ENCODE data around the gene SORBS2.

The SORBS2 gene

GRCh38 chr4:185590982-185591381 is 221.0 kb downstream of the SORBS2 start:
- H2BK15ac ChIP-seq (replicated peaks; ENCODE audit: low read depth) = no peak overlapping the region
- no peaks in the 10 kb centered on the region for H3K4me1 ChIP-seq (ENCODE audit: control insufficient read depth, low read depth, low read length)
- H3K36me3 ChIP-seq (ENCODE audit: control insufficient read depth, insufficient read depth, low read length) = no peaks in the 10 kb centered on the region
- H3K23ac ChIP-seq (ENCODE audit: low read length) = no peak overlapping the region
- H2BK120ac ChIP-seq (ENCODE audit: low read depth, low read length) = no peak overlapping the region
- WGBS (ENCODE audit: extremely low coverage, insufficient coverage, low lambda C conversion rate) = no CpG with 5 or more reads among the region's 3 CpGs
- H3K4ac ChIP-seq (ENCODE audit: low read depth, low read length) = no peak overlapping the region
- H3K56ac ChIP-seq (ENCODE audit: low read length) = no peak overlapping the region
- H4K8ac ChIP-seq (ENCODE audit: low read depth, low read length) = no peak overlapping the region
- H3K18ac ChIP-seq (ENCODE audit: low read length) = no peak overlapping the region
- no peak overlapping the region for H3K4me2 ChIP-seq (ENCODE audit: low read length)
- no peaks in the 10 kb centered on the region for H3K27me3 ChIP-seq (ENCODE audit: insufficient read depth, low read length, poor library complexity)
- H3K4me3 ChIP-seq (ENCODE audit: low read length) = no peak overlapping the region
- H4K5ac ChIP-seq (ENCODE audit: low read length) = no peak overlapping the region
- no peak overlapping the region for H2AK5ac ChIP-seq (ENCODE audit: low read length)
- H3K79me2 ChIP-seq (ENCODE audit: control insufficient read depth, insufficient read depth, low read length) = no peaks in the 10 kb centered on the region
- no peak overlapping the region for H2BK5ac ChIP-seq (ENCODE audit: low read length)
- no peak for DNase-seq
- no peak overlapping the region for H3K9ac ChIP-seq (ENCODE audit: low read length)
- no peak overlapping the region for H3K27ac ChIP-seq (ENCODE audit: low read depth, low read length)
- H3K79me1 ChIP-seq (ENCODE audit: low read length) = no peaks in the 10 kb centered on the region

GRCh38 chr4:185589067-185589836 is 222.7 kb downstream of the SORBS2 start:
- Histone ChIP-seq H4K5ac (ENCODE audit: low read length) (no peak overlapping the region), H3K23ac (ENCODE audit: low read length) (no peak overlapping the region), H3K4ac (ENCODE audit: low read depth, low read length) (no peak overlapping the region), H3K4me1 (ENCODE audit: control insufficient read depth, low read depth, low read length) (no peaks in the 10 kb centered on the region), H3K4me2 (ENCODE audit: low read length) (no peak overlapping the region), H2AK5ac (ENCODE audit: low read length) (no peak overlapping the region), H3K4me3 (ENCODE audit: low read length) (no peak overlapping the region), H3K27me3 (ENCODE audit: insufficient read depth, low read length, poor library complexity) (no peaks in the 10 kb centered on the region), H4K8ac (ENCODE audit: low read depth, low read length) (no peak overlapping the region), H3K9ac (ENCODE audit: low read length) (no peak overlapping the region), H3K56ac (ENCODE audit: low read length) (no peak overlapping the region), H2BK15ac (replicated peaks; ENCODE audit: low read depth) (no peak overlapping the region), H3K36me3 (ENCODE audit: control insufficient read depth, insufficient read depth, low read length) (no peaks in the 10 kb centered on the region), H3K79me1 (ENCODE audit: low read length) (no peaks in the 10 kb centered on the region), H3K79me2 (ENCODE audit: control insufficient read depth, insufficient read depth, low read length) (no peaks in the 10 kb centered on the region), H3K18ac (ENCODE audit: low read length) (no peak overlapping the region), H2BK120ac (ENCODE audit: low read depth, low read length) (no peak overlapping the region), H2BK5ac (ENCODE audit: low read length) (no peak overlapping the region), H3K27ac (ENCODE audit: low read depth, low read length) (no peak overlapping the region)
- DNase-seq = no peak
- no CpG with 5 or more reads among the region's 13 CpGs for WGBS (ENCODE audit: extremely low coverage, insufficient coverage, low lambda C conversion rate)

- Histone ChIP-seq H3K4me3 (ENCODE audit: low read length) (no peak overlapping the region), H3K4ac (ENCODE audit: low read depth, low read length) (no peak overlapping the region), H3K36me3 (ENCODE audit: control insufficient read depth, insufficient read depth, low read length) (no peaks in the 10 kb centered on the region), H2BK5ac (ENCODE audit: low read length) (no peak overlapping the region), H2BK120ac (ENCODE audit: low read depth, low read length) (no peak overlapping the region), H3K4me1 (ENCODE audit: control insufficient read depth, low read depth, low read length) (no peaks in the 10 kb centered on the region), H3K79me2 (ENCODE audit: control insufficient read depth, insufficient read depth, low read length) (no peaks in the 10 kb centered on the region), H3K79me1 (ENCODE audit: low read length) (no peaks in the 10 kb centered on the region), H4K5ac (ENCODE audit: low read length) (no peak overlapping the region), H3K18ac (ENCODE audit: low read length) (no peak overlapping the region), H3K27me3 (ENCODE audit: insufficient read depth, low read length, poor library complexity) (no peaks in the 10 kb centered on the region), H3K23ac (ENCODE audit: low read length) (no peak overlapping the region), H3K4me2 (ENCODE audit: low read length) (peak overlapping the region; percentile 24), H2BK15ac (replicated peaks; ENCODE audit: low read depth) (no peak overlapping the region), H3K27ac (ENCODE audit: low read depth, low read length) (no peak overlapping the region), H3K56ac (ENCODE audit: low read length) (no peak overlapping the region), H3K9ac (ENCODE audit: low read length) (no peak overlapping the region), H4K8ac (ENCODE audit: low read depth, low read length) (no peak overlapping the region), H2AK5ac (ENCODE audit: low read length) (no peak overlapping the region)
- no CpG with 5 or more reads among the region's 32 CpGs for WGBS (ENCODE audit: extremely low coverage, insufficient coverage, low lambda C conversion rate)
- DNase-seq = peak; percentile 67
Measured at GRCh38 chr4:185587427-185588161, 224.4 kb downstream of the SORBS2 start.

- H2BK120ac ChIP-seq (ENCODE audit: low read depth, low read length) = no peak overlapping the region
- no peak overlapping the region for H2BK15ac ChIP-seq (replicated peaks; ENCODE audit: low read depth)
- no peak overlapping the region for H3K4ac ChIP-seq (ENCODE audit: low read depth, low read length)
- H3K36me3 ChIP-seq (ENCODE audit: control insufficient read depth, insufficient read depth, low read length) = no peaks in the 10 kb centered on the region
- no peak overlapping the region for H4K8ac ChIP-seq (ENCODE audit: low read depth, low read length)
- H3K27me3 ChIP-seq (ENCODE audit: insufficient read depth, low read length, poor library complexity) = no peaks in the 10 kb centered on the region
- no peak overlapping the region for H2BK5ac ChIP-seq (ENCODE audit: low read length)
- no peaks in the 10 kb centered on the region for H3K4me1 ChIP-seq (ENCODE audit: control insufficient read depth, low read depth, low read length)
- no peak overlapping the region for H3K27ac ChIP-seq (ENCODE audit: low read depth, low read length)
- H3K18ac ChIP-seq (ENCODE audit: low read length) = no peak overlapping the region
- H2AK5ac ChIP-seq (ENCODE audit: low read length) = no peak overlapping the region
- no peak for DNase-seq
- peak overlapping the region; percentile 24 for H3K4me2 ChIP-seq (ENCODE audit: low read length)
- no peaks in the 10 kb centered on the region for H3K79me2 ChIP-seq (ENCODE audit: control insufficient read depth, insufficient read depth, low read length)
- no peak overlapping the region for H3K4me3 ChIP-seq (ENCODE audit: low read length)
- H3K79me1 ChIP-seq (ENCODE audit: low read length) = no peaks in the 10 kb centered on the region
- H3K9ac ChIP-seq (ENCODE audit: low read length) = no peak overlapping the region
- H3K23ac ChIP-seq (ENCODE audit: low read length) = no peak overlapping the region
- WGBS (ENCODE audit: extremely low coverage, insufficient coverage, low lambda C conversion rate) = no CpG with 5 or more reads among the region's 6 CpGs
- H3K56ac ChIP-seq (ENCODE audit: low read length) = no peak overlapping the region
- H4K5ac ChIP-seq (ENCODE audit: low read length) = no peak overlapping the region
Measured at GRCh38 chr4:185587030-185587426, 225.0 kb downstream of the SORBS2 start.

GRCh38 chr4:185585211-185585610 is 226.8 kb downstream of the SORBS2 start:
- no peaks in the 10 kb centered on the region for H3K4me1 ChIP-seq (ENCODE audit: control insufficient read depth, low read depth, low read length)
- H3K4me2 ChIP-seq (ENCODE audit: low read length) = no peak overlapping the region
- H3K23ac ChIP-seq (ENCODE audit: low read length) = no peak overlapping the region
- H3K56ac ChIP-seq (ENCODE audit: low read length) = no peak overlapping the region
- no peak for DNase-seq
- H3K18ac ChIP-seq (ENCODE audit: low read length) = no peak overlapping the region
- H4K5ac ChIP-seq (ENCODE audit: low read length) = no peak overlapping the region
- no peak overlapping the region for H2BK120ac ChIP-seq (ENCODE audit: low read depth, low read length)
- H3K27ac ChIP-seq (ENCODE audit: low read depth, low read length) = no peak overlapping the region
- H3K4me3 ChIP-seq (ENCODE audit: low read length) = no peak overlapping the region
- H3K9ac ChIP-seq (ENCODE audit: low read length) = no peak overlapping the region
- no peaks in the 10 kb centered on the region for H3K27me3 ChIP-seq (ENCODE audit: insufficient read depth, low read length, poor library complexity)
- H2BK15ac ChIP-seq (replicated peaks; ENCODE audit: low read depth) = peak overlapping the region; percentile 20
- H3K79me1 ChIP-seq (ENCODE audit: low read length) = no peaks in the 10 kb centered on the region
- H4K8ac ChIP-seq (ENCODE audit: low read depth, low read length) = no peak overlapping the region
- H2BK5ac ChIP-seq (ENCODE audit: low read length) = no peak overlapping the region
- no CpG with 5 or more reads among the region's 1 CpG for WGBS (ENCODE audit: extremely low coverage, insufficient coverage, low lambda C conversion rate)
- H2AK5ac ChIP-seq (ENCODE audit: low read length) = no peak overlapping the region
- no peak overlapping the region for H3K4ac ChIP-seq (ENCODE audit: low read depth, low read length)
- no peaks in the 10 kb centered on the region for H3K79me2 ChIP-seq (ENCODE audit: control insufficient read depth, insufficient read depth, low read length)
- no peaks in the 10 kb centered on the region for H3K36me3 ChIP-seq (ENCODE audit: control insufficient read depth, insufficient read depth, low read length)
